Endothelial cell of umbilical vein (primary cell): Measurements from ENCODE around the gene TTC3. TPM values are rescaled to one million over a fixed set of nuclear protein-coding genes. Genes with fewer than 3 reads are reported as not detected.
"Not testable (repeated sequence)": the region's sequence is repeated elsewhere in the genome, so short reads cannot be mapped to it uniquely, and the experiment has no call there.

ENCODE experiments used
- BruUV-seq: library from RNA; stranded (reverse); fragments of 400-500 nt; replicated peaks from 2 replicates; lab custom pipeline; 2021; lab: Mats Ljungman, UMichigan
- CTCF ChIA-PET: fragments of 300-600, 350-600 bp; sonication (Branson Sonifier 250); formaldehyde crosslinking; loops from one replicate; lab custom pipeline; 2021; ENCODE audit warnings: antibody characterized with exemption, inconsistent platforms; lab: Charles Lee
- POLR2A ChIA-PET: fragments of 300-600, 350-600 bp; sonication (Branson Sonifier 250); formaldehyde crosslinking; loops from one replicate; lab custom pipeline; 2021; ENCODE audit warnings: antibody characterized with exemption, inconsistent platforms; lab: Charles Lee
- DNase-seq: peaks from one replicate; pipeline ENCODE4 v3.0.0-alpha.2; 2011; ENCODE audit warnings: low read depth, low spot score
- FAIRE-seq: peaks from 2 replicates; lab custom pipeline; 2011; peaks lifted over from hg19 to GRCh38; lab: Jason Lieb, UNC
- H2AFZ ChIP-seq: 2 replicates; pipeline ENCODE4 v1.6.0; 2012; ENCODE audit warnings: low read depth, low read length, control low read depth, inconsistent platforms
- H3K27ac ChIP-seq: 2 replicates; pipeline ENCODE4 v1.5.1; 2011; ENCODE audit warnings: low read depth, mild to moderate bottlenecking, control low read depth, low read length, moderate library complexity; ENCODE audit not compliant: insufficient read depth
- H3K27me3 ChIP-seq, 2 experiments: 2 replicates each; pipeline versions ENCODE4 v1.6.0 to v1.6.1; 2011; ENCODE audit warnings: low read length in 2 of 2, mixed read lengths in 1 of 2; ENCODE audit not compliant: control insufficient read depth in 2 of 2, insufficient read depth in 2 of 2
- H3K36me3 ChIP-seq, 2 experiments: 2 replicates in 1 of 2; 3 replicates in 1 of 2; pipeline ENCODE4 v1.5.1; 2011; ENCODE audit warnings: low read length in 2 of 2, mild to moderate bottlenecking in 1 of 2, moderate library complexity in 1 of 2; ENCODE audit not compliant: control insufficient read depth in 2 of 2, insufficient read depth in 2 of 2; ENCODE audit errors: extremely low read depth in 1 of 2
- H3K4me1 ChIP-seq: 3 replicates; pipeline ENCODE4 v1.5.1; 2011; ENCODE audit warnings: mild to moderate bottlenecking, low read length; ENCODE audit not compliant: control insufficient read depth, insufficient read depth; ENCODE audit errors: extremely low read depth
- H3K4me2 ChIP-seq: 2 replicates; pipeline ENCODE4 v1.6.1; 2011; ENCODE audit warnings: low read length, control low read depth, mixed read lengths; ENCODE audit not compliant: insufficient read depth
- H3K4me3 ChIP-seq, 3 experiments: fragments of 200-600 bp in 1 of 3; sonication (generic), shearing (Covaris generic) in 1 of 3; replicated peaks in 1 of 3; 2 replicates each; pipeline ENCODE4 v1.5.1; 2011 to 2016; ENCODE audit warnings: control low read depth in 3 of 3, low read length in 3 of 3, mild to moderate bottlenecking in 2 of 3, inconsistent platforms in 1 of 3, low read depth in 1 of 3, moderate library complexity in 1 of 3; ENCODE audit not compliant: insufficient read depth in 1 of 3
- H3K79me2 ChIP-seq: 2 replicates; pipeline ENCODE4 v1.6.0; 2012; ENCODE audit warnings: low read length, inconsistent platforms; ENCODE audit not compliant: control insufficient read depth, insufficient read depth
- H3K9ac ChIP-seq: replicated peaks from 2 replicates; pipeline ENCODE3; 2011; ENCODE audit warnings: low read length, control low read depth; ENCODE audit not compliant: insufficient read depth; ENCODE audit errors: extremely low read depth
- H3K9me1 ChIP-seq: replicated peaks from 3 replicates; pipeline ENCODE4 v1.6.0; 2011; ENCODE audit warnings: mild to moderate bottlenecking, low read length; ENCODE audit not compliant: control insufficient read depth, insufficient read depth; ENCODE audit errors: extremely low read depth
- H3K9me3 ChIP-seq: replicated peaks from 2 replicates; pipeline ENCODE4 v1.5.1; 2012; ENCODE audit warnings: low read length, inconsistent platforms; ENCODE audit not compliant: control insufficient read depth, insufficient read depth
- H4K20me1 ChIP-seq: replicated peaks from 2 replicates; pipeline ENCODE3; 2011; ENCODE audit warnings: mild to moderate bottlenecking, low read length; ENCODE audit not compliant: control insufficient read depth, insufficient read depth; ENCODE audit errors: extremely low read depth
- EZH2 ChIP-seq: IDR thresholded peaks from 2 replicates; pipeline ENCODE4 v1.6.1; 2012; ENCODE audit warnings: borderline replicate concordance, low read depth, mild to moderate bottlenecking, moderate library complexity, low read length, inconsistent platforms; ENCODE audit not compliant: severe bottlenecking
- FOS ChIP-seq: IDR thresholded peaks from 2 replicates; pipeline ENCODE4 v1.6.1; 2011; ENCODE audit warnings: mild to moderate bottlenecking, low read length, moderate library complexity, borderline replicate concordance; ENCODE audit not compliant: insufficient read depth
- JUN ChIP-seq: IDR thresholded peaks from 2 replicates; pipeline ENCODE4 v1.6.1; 2011; ENCODE audit warnings: borderline replicate concordance, low read depth; ENCODE audit not compliant: insufficient read length, insufficient read depth
- MYC ChIP-seq: IDR thresholded peaks from one replicate; pipeline ENCODE4 v1.6.1; 2011; ENCODE audit warnings: mild to moderate bottlenecking, low read depth, low read length
- POLR2AphosphoS5 ChIP-seq: IDR thresholded peaks from 2 replicates; pipeline ENCODE4 v1.6.1; 2012; ENCODE audit warnings: low read depth, mild to moderate bottlenecking, control low read depth, low read length, moderate library complexity; ENCODE audit not compliant: insufficient read depth
- dilution Hi-C: fragments of 300-500 bp; cut with MboI; formaldehyde crosslinking; loops from one replicate; pipeline ENCODE4 v1.15.0; 2019; ENCODE audit warnings: low sequenced_read_pairs; ENCODE audit not compliant: extremely low pct_ligation_motif_present
- intact Hi-C: fragments of 100-400 bp; cut with micrococcal nuclease; formaldehyde crosslinking; loops from one replicate; pipeline ENCODE4 v1.10.0; 2022
- polyA plus RNA-seq, 4 experiments: library from polyadenylated mRNA; depleted of rRNA in 3 of 4; stranded (reverse) in 3 of 4; unstranded in 1 of 4; fragments of >200 nt; gene quantifications; 2 replicates each; pipeline versions ENCODE4 v1.2.1 to v1.2.3, GENCODE V29; 2011 to 2012; ENCODE audit warnings: missing spikeins in 1 of 4
- total RNA-seq: library from RNA; stranded (reverse); gene quantifications from 2 replicates; pipeline ENCODE4 v1.2.3, GENCODE V29; 2021

TTC3 gene
- total and polyA plus RNA-seq, 2 donors (not counting 3 experiments of a cell fraction or from before 2014, with no cell fraction given), result 26.2 to 113 TPM

DNA sequence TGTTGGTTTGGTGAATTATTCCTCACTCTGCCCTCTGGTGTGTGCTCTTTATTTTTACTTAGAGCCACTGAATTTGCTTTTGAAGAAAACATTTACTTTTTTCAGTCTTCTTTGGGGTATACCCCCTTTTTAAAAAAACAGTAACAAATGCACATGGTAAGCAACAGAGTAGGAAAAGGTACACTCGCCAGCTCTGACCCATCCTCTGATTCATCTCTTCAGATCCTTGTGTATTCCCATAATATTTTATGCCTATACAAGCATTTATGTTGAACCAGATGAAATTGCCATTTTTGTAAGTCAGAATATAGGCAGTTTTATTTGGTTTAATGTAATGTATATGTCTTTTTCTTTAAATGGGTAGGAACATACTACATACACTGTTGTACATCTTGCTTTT, 28.3 kb downstream of the TTC3 start:
- no peak for DNase-seq
- Histone ChIP-seq H3K9ac (no peak overlapping the region), H2AFZ (no peak overlapping the region), H3K27ac (no peak overlapping the region), H4K20me1 (no peaks in the 10 kb centered on the region), H3K4me3 (no peak overlapping the region), H3K27me3 (no peaks in the 10 kb centered on the region), H3K9me3 (no peaks in the 10 kb centered on the region), H3K79me2 (no peaks in the 10 kb centered on the region), H3K36me3 (peaks cover 6 to 8% of the 10 kb centered on the region in 2 experiments), H3K4me1 (no peaks in the 10 kb centered on the region), H3K9me1 (no peaks in the 10 kb centered on the region), H3K4me2 (no peak overlapping the region)
- CTCF ChIA-PET, result no interaction called here
- dilution Hi-C loops, result no loop called here
- intact Hi-C loops, result no loop called here
- TF ChIP-seq FOS (no peak), MYC (no peak), JUN (no peak), EZH2 (no peak), POLR2AphosphoS5 (no peak)
- no peak for FAIRE-seq
- POLR2A ChIA-PET, result no interaction called here
- BruUV-seq, result no TSS peak

DNA sequence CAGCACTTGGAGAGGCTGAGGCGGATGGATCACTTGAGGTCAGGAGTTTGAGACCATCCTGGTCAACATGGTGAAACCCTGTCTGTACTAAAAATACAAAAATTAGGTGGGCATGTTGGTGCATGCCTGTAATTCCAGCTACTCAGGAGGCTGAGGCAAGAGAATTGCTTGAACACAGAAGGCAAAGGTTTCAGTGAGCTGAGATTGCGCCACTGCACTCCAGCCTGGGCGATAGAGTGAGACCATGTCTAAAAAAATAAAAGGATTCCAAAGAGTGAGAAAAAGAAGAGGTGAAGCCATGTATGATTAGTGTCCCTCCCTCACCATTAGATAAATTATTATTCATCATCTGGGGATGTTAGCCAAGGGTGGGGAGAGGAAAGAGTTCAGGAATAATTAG, 29.7 kb downstream of the TTC3 start:
- H3K4me3 ChIP-seq, CTCF ChIA-PET, BruUV-seq, FAIRE-seq, H3K27me3 ChIP-seq, DNase-seq, H3K9me1 ChIP-seq, intact Hi-C loops, H2AFZ ChIP-seq, H3K4me1 ChIP-seq, POLR2A ChIA-PET, H3K36me3 ChIP-seq, H4K20me1 ChIP-seq, dilution Hi-C loops, H3K9ac ChIP-seq, H3K79me2 ChIP-seq, H3K27ac ChIP-seq, H3K9me3 ChIP-seq, H3K4me2 ChIP-seq: not testable (repeated sequence)
